Neural cell (in vitro differentiated cells): ENCODE results near the gene JAK2. TPM values are rescaled to one million over a fixed set of nuclear protein-coding genes. Genes with fewer than 3 reads are reported as not detected.

Experiments used
- H2AFZ ChIP-seq: fragments of 200-600, 300-800 bp; sonication (generic), shearing (Covaris generic); 2 replicates; pipeline ENCODE4 v1.6.0; 2014; ENCODE audit warnings: low read depth, mild to moderate bottlenecking, antibody characterized with exemption, low read length, moderate library complexity
- H3F3A ChIP-seq: fragments of 200-600 bp; shearing (Covaris generic); 2 replicates; pipeline ENCODE4 v1.6.1; 2016; ENCODE audit warnings: mild to moderate bottlenecking, moderate library complexity, mixed read lengths, antibody characterized with exemption, low read length; ENCODE audit not compliant: insufficient read depth, poor library complexity, severe bottlenecking
- H3K27ac ChIP-seq: fragments of 200-600, 300-800 bp; sonication (generic), shearing (Covaris generic); 2 replicates; pipeline ENCODE4 v1.5.1; 2014; ENCODE audit warnings: mild to moderate bottlenecking, low read length, moderate library complexity
- H3K27me3 ChIP-seq: fragments of 300-800, 200-600 bp; sonication (generic), shearing (Covaris generic); 2 replicates; pipeline ENCODE4 v1.6.0; 2014; ENCODE audit warnings: mild to moderate bottlenecking, low read depth, low read length, moderate library complexity; ENCODE audit not compliant: insufficient read depth
- H3K36me3 ChIP-seq: fragments of 300-800, 200-600 bp; sonication (generic), shearing (Covaris generic); 2 replicates; pipeline ENCODE4 v1.5.1; 2014; ENCODE audit warnings: mild to moderate bottlenecking, antibody characterized with exemption, low read length, moderate library complexity; ENCODE audit not compliant: insufficient read depth
- H3K4me2 ChIP-seq: fragments of 300-800, 200-600 bp; sonication (generic), shearing (Covaris generic); 2 replicates; pipeline ENCODE4 v1.6.0; 2014; ENCODE audit warnings: mild to moderate bottlenecking, low read length
- H3K4me3 ChIP-seq: fragments of 300-800, 200-600 bp; sonication (generic), shearing (Covaris generic); 2 replicates; pipeline ENCODE4 v1.5.1; 2014; ENCODE audit warnings: mild to moderate bottlenecking, low read length, moderate library complexity
- H3K79me2 ChIP-seq: fragments of 200-600 bp; shearing (Covaris generic); replicated peaks from 2 replicates; pipeline ENCODE4 v1.6.0; 2014; ENCODE audit warnings: mild to moderate bottlenecking, low read length, moderate library complexity; ENCODE audit not compliant: insufficient read depth
- H3K9ac ChIP-seq: fragments of 300-800, 200-600 bp; sonication (generic), shearing (Covaris generic); 2 replicates; pipeline ENCODE4 v1.6.1; 2016; ENCODE audit warnings: mild to moderate bottlenecking, low read length, mixed read lengths
- H3K9me2 ChIP-seq: fragments of 200-600 bp; shearing (Covaris generic); 2 replicates; pipeline ENCODE4 v1.6.1; 2016; ENCODE audit warnings: mild to moderate bottlenecking, low read length, mixed read lengths; ENCODE audit not compliant: insufficient read depth
- H3K9me3 ChIP-seq: fragments of 200-600, 300-800 bp; sonication (generic), shearing (Covaris generic); 2 replicates; pipeline ENCODE4 v1.6.1; 2016; ENCODE audit warnings: mild to moderate bottlenecking, mixed run types, low read length, moderate library complexity, mixed read lengths
- H4K20me1 ChIP-seq: fragments of 200-600 bp; shearing (Covaris generic); 2 replicates; pipeline ENCODE4 v1.6.1; 2016; ENCODE audit warnings: mild to moderate bottlenecking, mixed run types; ENCODE audit not compliant: insufficient read depth
- CTCF ChIP-seq: fragments of 450-650 bp; IDR thresholded peaks from 2 replicates; pipeline ENCODE4 v1.5.1; 2014; ENCODE audit warnings: antibody characterized with exemption, mild to moderate bottlenecking, moderate library complexity; ENCODE audit not compliant: poor library complexity, severe bottlenecking
- EP300 ChIP-seq: fragments of 450-650 bp; conservative IDR thresholded peaks from 2 replicates; pipeline ENCODE4 v1.6.1; 2014; ENCODE audit warnings: antibody characterized with exemption, mild to moderate bottlenecking, moderate library complexity; ENCODE audit not compliant: poor library complexity, severe bottlenecking
- EZH2 ChIP-seq: fragments of 200-600, 300-800 bp; shearing (Covaris generic), sonication (generic); IDR thresholded peaks from 2 replicates; pipeline ENCODE4 v1.6.1; 2014; ENCODE audit warnings: antibody characterized with exemption, low read length, borderline replicate concordance, mild to moderate bottlenecking; ENCODE audit not compliant: insufficient read depth, poor library complexity, severe bottlenecking
- MXI1 ChIP-seq: fragments of 450-650 bp; conservative IDR thresholded peaks from 2 replicates; pipeline ENCODE4 v1.6.1; 2014; ENCODE audit warnings: antibody characterized with exemption, mild to moderate bottlenecking; ENCODE audit not compliant: poor library complexity, severe bottlenecking
- POLR2AphosphoS5 ChIP-seq: IDR thresholded peaks from 2 replicates; pipeline ENCODE4 v1.6.1; 2012
- RAD21 ChIP-seq: fragments of 450-650 bp; conservative IDR thresholded peaks from 2 replicates; pipeline ENCODE4 v1.6.1; 2014; ENCODE audit warnings: antibody characterized with exemption, mild to moderate bottlenecking, moderate library complexity
- SMC3 ChIP-seq: fragments of 450-650 bp; conservative IDR thresholded peaks from 2 replicates; pipeline ENCODE4 v1.6.1; 2014; ENCODE audit warnings: antibody characterized with exemption, mild to moderate bottlenecking, moderate library complexity; ENCODE audit not compliant: poor library complexity
- TAF1 ChIP-seq: IDR thresholded peaks from 2 replicates; pipeline ENCODE4 v1.6.1; 2012; ENCODE audit warnings: low read depth
- polyA plus RNA-seq: library from polyadenylated mRNA; depleted of rRNA; stranded (reverse); fragments of >200 nt; gene quantifications from 2 replicates; pipeline ENCODE4 v1.2.3, GENCODE V29; 2014
- TF ChIP-seq, protein P1 (sequence below): IDR thresholded peaks from 2 replicates; pipeline ENCODE4 v1.6.1; 2012; ENCODE audit warnings: borderline replicate concordance

JAK2 gene
- polyA plus RNA-seq, 1 donor from 2014 or later = 19.7 TPM

- no peak overlapping the region for H3K9ac ChIP-seq
- no peak overlapping the region for H2AFZ ChIP-seq
- no peaks in the 10 kb centered on the region for H3F3A ChIP-seq
- no peak for TF ChIP-seq EZH2
- no peak for TF ChIP-seq EP300
- TF ChIP-seq SMC3 = no peak
- TF ChIP-seq POLR2AphosphoS5 = no peak
- no peak for TF ChIP-seq RAD21
- no peak for TF ChIP-seq TAF1
- no peak for TF ChIP-seq MXI1
- TF ChIP-seq, protein P1, sequence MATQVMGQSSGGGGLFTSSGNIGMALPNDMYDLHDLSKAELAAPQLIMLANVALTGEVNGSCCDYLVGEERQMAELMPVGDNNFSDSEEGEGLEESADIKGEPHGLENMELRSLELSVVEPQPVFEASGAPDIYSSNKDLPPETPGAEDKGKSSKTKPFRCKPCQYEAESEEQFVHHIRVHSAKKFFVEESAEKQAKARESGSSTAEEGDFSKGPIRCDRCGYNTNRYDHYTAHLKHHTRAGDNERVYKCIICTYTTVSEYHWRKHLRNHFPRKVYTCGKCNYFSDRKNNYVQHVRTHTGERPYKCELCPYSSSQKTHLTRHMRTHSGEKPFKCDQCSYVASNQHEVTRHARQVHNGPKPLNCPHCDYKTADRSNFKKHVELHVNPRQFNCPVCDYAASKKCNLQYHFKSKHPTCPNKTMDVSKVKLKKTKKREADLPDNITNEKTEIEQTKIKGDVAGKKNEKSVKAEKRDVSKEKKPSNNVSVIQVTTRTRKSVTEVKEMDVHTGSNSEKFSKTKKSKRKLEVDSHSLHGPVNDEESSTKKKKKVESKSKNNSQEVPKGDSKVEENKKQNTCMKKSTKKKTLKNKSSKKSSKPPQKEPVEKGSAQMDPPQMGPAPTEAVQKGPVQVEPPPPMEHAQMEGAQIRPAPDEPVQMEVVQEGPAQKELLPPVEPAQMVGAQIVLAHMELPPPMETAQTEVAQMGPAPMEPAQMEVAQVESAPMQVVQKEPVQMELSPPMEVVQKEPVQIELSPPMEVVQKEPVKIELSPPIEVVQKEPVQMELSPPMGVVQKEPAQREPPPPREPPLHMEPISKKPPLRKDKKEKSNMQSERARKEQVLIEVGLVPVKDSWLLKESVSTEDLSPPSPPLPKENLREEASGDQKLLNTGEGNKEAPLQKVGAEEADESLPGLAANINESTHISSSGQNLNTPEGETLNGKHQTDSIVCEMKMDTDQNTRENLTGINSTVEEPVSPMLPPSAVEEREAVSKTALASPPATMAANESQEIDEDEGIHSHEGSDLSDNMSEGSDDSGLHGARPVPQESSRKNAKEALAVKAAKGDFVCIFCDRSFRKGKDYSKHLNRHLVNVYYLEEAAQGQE = no peak
- TF ChIP-seq CTCF = no peak
- H3K36me3 ChIP-seq = peaks cover 12% of the 10 kb centered on the region
- H3K9me3 ChIP-seq = no peaks in the 10 kb centered on the region
- H3K4me2 ChIP-seq = no peak overlapping the region
- no peaks in the 10 kb centered on the region for H3K27me3 ChIP-seq
- H4K20me1 ChIP-seq = no peaks in the 10 kb centered on the region
- no peaks in the 10 kb centered on the region for H3K79me2 ChIP-seq
- H3K27ac ChIP-seq = no peak overlapping the region
- no peak overlapping the region for H3K4me3 ChIP-seq
- H3K9me2 ChIP-seq = no peaks in the 10 kb centered on the region
Measured at GRCh38 chr9:5112646-5113045, 127.6 kb downstream of the JAK2 start.

DNA sequence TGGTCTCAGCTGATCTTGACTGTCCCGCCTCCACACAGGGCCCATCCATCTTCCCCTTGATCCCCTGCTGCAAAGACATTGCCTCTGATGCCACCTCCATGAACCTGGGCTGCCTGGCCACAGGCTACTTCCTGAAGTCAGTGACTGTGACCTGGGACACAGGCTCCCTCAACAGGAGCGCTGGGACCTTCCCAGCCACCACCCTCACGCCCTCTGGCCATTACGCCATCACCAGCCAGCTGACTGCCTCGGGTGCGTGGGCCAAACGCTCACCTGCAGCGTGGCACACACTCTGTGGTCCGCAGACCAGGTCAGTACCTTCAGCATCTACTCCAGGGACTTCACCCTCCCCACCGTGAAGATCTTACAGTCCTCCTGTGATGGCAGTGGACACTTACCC is 128.5 kb downstream of the JAK2 start:
- H2AFZ ChIP-seq = no peak overlapping the region
- H3K27me3 ChIP-seq = no peaks in the 10 kb centered on the region
- H3K4me2 ChIP-seq = no peak overlapping the region
- no peaks in the 10 kb centered on the region for H3F3A ChIP-seq
- H3K9me2 ChIP-seq = no peaks in the 10 kb centered on the region
- H3K79me2 ChIP-seq = no peaks in the 10 kb centered on the region
- peaks cover 12% of the 10 kb centered on the region for H3K36me3 ChIP-seq
- no peak overlapping the region for H3K9ac ChIP-seq
- no peaks in the 10 kb centered on the region for H4K20me1 ChIP-seq
- H3K9me3 ChIP-seq = no peaks in the 10 kb centered on the region
- TF ChIP-seq EZH2 = no peak
- no peak for TF ChIP-seq EP300
- no peak for TF ChIP-seq RAD21
- TF ChIP-seq MXI1 = no peak
- no peak for TF ChIP-seq POLR2AphosphoS5
- TF ChIP-seq CTCF = no peak
- no peak for TF ChIP-seq TAF1
- TF ChIP-seq, protein P1 = no peak
- no peak for TF ChIP-seq SMC3
- no peak overlapping the region for H3K27ac ChIP-seq
- H3K4me3 ChIP-seq = no peak overlapping the region
